ENCODE data around the gene MYH10.
"Not testable (repeated sequence)": the region's sequence is repeated elsewhere in the genome, so short reads cannot be mapped to it uniquely, and the experiment has no call there.

MYH10 gene

DNA sequence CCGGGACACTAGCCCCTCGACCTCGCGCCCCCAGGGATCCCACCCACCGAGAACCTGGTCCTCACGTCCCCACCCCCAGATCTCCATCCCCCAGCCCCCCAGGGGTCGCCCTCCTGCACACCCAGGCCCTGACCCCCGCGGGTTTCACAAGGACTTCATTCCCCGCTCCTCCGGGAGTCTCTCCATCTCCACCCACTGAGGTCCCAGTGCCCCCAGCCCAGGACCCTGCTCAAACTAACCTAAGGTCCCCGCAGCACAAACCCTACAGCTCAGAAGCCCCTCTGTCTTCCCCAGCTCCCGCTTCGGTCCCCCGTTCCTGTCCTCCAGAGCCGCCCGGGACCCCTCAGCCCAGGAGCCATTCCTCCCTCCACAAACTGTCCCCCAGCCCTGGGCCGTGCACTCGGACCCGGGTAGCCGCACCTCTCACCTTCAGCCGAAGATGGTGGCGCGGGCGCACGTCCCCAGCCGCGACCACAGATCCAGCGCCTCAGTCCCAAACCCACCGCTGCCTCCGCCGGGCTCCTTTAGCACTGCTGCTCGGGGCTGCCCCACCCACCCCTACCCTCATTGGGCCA, at the start of gene MYH10:
MYH10 (minus strand) TSS at position 499 of the 575 bp plus-strand sequence. CDS start 7,479 bp downstream, outside the sequence.
- no peak for DNase-seq

DNA sequence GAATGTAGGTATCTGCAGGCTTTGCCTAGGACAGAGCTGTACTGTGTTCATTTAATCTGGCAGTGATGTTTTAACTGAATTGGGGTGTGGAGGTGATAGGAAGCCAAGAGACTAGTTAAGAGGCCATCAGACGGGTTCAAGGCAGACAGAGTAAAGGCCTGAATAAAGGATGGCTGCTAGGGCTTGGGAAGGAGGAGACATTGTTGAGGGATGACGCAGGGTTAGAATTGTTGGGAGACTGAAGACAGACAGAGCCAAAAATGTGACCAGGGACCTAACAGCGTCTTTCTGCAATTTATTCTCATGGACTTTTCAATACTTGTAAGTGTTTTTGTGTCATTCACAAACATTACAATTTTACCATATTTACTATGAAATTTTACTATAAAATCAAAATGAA, 48.6 kb upstream of the MYH10 start:
- DNase-seq: no peak

DNA sequence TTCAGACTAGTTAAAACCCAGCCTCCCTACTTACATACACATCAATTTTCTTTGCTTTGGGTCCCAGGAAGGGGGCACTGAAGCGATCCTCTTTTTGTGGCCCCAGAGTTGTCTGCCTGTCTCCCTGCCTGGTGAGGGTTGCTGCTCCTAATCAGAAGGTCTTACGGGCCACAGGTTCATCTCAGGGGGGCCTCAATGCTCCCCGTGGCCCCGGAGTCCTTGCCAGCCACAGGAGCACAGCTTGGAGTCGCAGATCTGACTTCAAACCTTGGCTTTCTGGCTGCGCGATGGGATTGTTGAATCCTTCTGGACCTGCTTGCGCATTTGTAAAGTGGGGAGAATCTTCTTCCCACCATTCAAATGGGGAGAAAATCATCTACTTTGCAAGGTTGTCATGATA, 44.8 kb upstream of the MYH10 start:
- DNase-seq: no peak

DNA sequence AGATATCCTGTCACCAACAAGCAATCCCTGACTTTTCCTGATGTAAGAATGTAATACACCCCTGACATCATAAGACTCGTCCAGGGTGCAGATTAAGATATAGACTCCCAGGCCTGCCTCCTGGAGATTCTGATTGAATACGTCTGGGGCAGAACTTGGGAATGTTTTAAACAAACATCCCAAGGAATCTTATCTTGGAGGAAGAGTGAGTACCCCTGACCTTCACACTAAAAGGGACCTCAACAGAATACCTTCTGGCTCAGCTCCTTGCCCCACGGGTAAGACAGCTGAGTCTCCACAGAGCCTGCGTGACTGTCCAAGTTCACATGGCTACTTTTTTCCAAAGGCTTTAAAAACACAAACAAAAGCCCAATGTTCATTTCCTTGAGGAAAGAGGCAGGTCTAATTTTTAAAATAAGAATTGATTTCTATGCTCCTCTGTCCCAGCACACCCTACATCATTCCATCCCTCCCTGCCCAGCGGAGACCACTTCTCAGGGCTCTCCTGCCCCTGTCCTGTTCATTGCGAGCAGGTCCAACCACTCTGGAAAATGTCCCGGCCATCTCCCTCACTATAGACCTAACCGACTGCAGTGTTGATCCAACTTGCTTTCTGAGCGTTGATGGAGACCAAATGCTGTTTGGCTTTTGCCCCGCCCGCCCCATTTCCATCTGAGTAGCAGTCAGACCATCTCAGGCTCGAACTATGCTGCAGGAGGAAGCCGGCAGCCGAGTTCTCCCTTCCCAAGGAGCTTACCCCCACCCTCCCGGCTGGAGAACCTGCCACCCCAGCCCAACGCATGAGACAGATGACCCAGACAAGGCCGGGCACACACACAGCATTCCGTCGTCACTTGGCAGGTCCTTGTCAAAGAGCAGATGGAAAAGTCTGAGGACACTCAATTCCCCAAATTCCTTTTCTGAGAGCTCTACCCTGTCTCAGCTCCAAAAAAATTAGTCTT, 44.1 kb upstream of the MYH10 start:
- DNase-seq: no peak

DNA sequence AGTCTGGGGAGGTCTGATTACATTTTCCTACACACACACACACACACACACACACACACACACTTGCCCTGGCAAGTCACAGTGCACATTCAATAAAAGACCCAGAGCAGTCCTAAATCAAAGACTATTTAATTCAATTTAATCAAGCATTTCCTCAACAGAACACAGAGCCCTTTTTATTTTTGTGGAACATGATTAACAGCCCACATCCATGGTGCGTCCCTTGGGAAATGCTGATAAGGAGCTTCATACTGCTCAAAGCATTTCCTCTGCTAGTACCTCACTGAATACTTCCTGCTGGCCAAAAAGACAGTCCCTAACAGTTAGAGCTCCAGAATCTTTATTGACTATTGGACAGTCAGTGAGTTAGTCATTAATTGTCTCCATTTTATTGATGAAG, 43.1 kb upstream of the MYH10 start:
- no peak for DNase-seq

DNA sequence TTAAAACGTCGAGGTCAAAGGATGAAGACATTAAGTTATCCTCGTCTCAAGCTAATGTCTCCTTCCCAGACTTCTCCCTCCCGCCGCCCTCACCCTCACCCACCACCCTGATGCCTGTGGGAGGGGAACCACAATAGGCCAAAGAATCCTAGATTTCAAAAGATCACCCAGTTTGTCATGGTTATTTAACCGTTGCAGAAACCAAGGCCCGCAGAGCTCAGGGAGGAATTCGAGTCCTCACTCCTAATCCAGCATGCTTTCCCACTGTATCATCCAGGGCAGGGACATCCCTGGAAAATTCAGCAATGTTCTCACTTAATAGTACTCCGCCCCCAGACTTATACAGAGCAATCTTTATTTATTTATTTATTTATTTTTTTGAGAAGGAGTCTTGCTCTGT, 41.8 kb upstream of the MYH10 start:
- no peak for DNase-seq

DNA sequence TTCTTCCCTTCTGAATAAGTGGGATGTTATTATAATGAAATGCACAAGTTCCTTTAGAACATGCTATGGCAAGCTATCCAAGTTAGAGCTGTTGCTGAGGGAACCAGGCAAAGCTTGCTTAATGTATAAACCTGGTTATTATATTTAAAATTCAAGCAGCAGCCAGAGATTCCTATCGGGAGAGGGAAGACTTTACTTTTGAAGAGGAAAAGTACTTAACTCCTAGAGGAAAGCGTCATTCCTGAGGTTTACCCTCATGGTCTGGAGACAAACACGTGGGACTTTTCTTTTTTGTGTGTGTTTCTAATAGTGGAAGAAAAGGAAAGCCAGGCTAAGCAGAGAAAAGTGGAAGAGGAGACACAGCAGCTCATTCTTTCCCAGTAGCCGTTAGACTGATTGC, 39.9 kb upstream of the MYH10 start:
- DNase-seq: no peak

DNA sequence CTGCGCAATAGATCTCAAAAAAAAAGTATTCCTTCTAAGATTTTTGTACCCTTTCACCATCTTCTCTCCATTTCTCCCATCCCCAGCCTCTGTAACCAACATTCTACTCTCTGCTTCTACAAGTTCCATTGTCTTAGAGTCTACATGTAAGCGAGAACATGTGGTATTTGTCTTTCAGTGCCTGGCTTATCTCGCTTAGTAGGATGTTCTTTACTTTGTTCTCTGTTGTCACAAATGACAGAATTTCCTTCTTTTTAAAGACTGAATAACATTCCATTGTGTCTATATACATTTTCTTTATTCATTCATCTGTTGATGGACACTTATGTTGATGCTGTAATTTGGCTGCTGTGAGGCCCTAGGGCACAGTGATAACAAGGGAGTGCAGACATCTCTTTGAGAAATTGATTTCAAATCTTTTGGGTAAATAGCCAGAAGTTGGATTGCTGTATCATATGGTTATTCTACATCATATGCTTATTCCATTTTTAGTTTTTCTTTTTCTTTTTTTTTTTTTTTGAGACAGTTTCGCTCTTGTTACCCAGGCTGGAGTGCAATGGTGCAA, 37.7 kb upstream of the MYH10 start:
- DNase-seq: no peak

DNA sequence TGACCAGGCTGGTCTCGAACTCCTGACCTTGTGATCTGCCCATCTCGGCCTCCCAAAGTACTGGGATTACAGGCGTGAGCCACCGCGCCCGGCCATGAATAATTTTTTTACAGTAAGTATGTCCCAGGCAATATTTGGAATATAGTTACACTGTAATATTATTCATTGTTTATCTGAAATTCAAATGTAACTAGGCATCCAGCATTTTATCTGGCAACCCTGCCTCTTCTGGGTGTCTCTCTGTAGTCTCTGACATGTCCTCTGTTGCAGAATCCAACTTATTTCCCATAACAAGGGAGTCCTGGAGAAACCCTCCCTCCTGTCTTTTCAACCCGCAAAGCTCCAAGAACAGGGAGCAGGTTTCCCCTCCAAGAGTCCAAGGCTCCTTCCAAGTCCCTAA, 36.9 kb upstream of the MYH10 start:
- no peak for DNase-seq

DNA sequence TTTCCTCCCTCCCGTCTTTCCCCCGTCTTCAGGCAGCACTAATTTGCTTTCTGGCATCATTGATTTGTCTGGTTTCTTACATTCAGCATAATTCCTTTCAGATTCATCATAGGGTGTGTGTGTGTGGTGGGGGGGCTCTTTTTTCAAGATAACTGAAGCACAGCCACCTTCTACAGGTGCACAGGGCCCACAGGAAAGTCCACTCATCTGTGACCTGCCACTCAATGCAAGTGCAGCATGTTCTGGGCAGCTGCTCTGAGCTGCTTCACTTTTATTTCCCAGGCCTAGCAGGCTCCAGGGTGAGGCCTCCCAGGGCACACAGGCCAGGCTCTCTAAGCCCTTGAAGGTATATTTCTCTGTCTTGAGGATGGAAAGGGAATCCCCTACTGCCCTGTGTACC, 35.2 kb upstream of the MYH10 start:
- no peak for DNase-seq

DNA sequence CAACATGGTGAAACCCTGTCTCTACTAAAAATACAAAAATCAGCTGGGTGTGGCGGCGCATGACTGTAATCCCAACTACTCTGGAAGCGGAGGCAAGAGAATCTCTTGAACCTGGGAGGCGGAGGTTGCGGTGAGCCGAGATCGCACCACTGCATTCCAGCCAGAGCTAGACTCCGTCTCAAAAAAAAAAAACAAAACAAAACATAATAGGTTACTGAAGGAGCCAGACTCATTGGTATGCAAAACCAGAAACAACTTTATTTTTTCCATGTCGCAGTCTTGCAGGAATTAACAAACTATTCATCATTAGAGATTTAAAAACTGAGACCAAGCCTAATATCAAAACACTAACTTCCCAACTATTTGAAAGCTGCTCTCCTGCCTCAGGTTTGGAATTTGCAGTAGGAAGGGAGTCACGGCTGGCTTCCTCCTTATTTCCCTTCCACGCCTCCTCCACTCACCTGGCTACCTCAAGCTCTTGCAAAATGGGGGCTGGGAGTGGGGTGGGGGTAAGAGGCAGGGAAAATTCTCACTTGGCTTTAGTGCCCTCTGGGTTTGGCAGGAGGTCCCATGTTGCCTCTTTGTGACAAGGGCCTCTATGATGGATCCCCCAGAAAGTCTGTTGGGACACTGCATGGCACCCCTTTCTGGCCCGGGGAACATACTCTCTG, 34.1 kb upstream of the MYH10 start:
- no peak for DNase-seq

DNA sequence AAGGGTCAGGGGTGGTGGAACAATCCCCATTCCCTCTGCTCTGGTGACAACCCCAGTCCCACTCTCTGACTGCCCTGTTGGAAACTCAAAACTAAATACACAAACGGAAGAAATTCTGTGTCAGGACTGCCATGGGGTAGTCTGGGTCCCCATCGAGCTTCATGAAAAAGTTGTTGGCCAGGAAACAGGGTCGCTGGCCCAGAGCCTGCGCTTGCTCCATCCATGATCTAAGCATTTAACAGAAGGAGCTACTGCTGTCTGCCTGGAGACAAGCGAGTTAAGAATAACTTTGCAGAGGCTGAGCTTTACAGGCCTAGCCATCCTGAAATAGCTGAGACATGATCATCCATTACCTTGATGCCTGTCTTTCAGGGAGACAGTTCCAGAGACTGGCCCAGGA, 32.4 kb upstream of the MYH10 start:
- no peak for DNase-seq

DNA sequence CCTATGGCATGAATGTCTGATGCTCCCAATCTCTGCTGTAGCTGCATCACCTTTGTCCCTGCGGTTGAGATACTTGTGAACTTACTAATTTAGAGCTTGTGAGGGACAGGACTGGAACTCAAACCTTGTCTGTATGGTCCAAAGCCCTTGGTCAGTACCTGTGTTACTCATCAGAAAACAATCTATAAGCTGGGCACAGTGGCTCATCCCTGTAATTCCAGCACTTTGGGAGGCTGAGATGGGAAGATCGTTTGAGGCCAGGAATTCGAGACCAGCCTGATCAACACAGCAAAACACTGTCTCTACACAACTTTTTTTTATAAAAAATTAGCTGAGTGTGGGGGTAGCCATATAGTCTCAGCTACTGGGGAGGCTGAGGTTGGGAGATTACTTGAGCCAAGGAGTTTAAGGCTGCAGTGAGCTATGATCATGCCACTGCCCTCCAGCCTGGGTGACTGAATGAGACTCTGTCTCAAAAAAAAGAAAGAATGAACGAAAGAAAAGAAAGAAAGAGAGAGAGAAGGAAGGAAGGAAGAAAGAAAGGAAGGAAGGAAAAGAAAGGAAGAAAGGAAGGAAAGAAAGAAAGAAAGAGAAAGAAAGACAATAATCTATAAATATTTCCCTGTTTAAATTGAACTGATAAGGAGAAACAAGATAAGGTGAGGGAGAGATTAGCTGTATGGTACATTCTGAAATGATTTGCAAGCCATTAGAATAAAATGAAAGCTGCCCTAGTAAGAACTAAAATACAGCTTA, 31.7 kb upstream of the MYH10 start:
- DNase-seq: no peak

DNA sequence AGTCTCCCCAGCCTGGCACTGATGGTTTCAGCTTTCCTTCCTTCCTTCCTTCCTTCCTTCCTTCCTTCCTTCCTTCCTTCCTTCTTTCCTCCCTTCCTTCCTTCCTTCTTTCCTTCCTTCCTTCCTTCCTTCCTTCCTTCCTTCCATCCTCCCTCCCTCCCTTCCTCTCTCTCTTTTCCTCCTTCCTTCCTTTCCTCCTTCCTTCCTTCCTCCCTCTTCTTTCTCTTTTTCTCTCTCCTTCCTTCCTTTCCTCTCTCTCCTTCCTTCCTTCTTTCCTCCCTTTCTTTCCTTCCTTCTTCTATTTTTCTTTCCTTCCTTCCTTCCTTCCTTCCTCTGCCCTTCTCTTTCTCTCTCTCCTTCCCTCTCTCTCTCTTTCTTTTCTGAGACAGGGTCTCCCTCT, 30.2 kb upstream of the MYH10 start:
- not testable (repeated sequence) for DNase-seq

DNA sequence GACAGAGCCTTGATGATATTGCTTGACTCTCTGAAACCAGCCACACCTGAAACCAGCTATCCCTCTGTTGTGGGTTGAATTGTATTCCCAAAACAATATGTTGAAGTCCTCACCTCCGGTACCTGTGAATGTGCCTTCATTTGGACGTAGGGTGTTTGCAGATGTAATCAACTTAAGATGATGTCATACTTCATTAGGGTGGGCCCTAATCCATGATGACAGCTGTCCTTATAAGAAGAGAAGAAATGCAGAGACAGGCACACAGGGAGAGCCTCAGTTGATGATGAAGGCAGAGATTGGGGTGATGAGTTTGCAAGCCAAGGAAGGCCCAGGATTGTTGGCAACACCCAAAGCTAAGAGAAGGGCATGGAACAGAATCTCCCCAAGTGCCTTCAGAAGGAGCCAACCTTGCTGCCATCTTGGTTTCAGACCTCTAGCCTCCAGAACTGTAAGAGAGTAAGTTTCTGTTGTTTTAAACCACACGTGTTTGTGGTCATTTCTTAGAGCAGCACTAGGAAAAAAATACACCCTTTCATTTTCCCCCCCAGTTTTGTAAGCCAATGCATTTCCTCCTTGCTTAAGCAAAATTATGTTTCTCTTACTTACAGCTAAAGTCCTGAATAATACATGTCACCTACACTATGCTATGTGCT, 29.4 kb upstream of the MYH10 start:
- DNase-seq: no peak

DNA sequence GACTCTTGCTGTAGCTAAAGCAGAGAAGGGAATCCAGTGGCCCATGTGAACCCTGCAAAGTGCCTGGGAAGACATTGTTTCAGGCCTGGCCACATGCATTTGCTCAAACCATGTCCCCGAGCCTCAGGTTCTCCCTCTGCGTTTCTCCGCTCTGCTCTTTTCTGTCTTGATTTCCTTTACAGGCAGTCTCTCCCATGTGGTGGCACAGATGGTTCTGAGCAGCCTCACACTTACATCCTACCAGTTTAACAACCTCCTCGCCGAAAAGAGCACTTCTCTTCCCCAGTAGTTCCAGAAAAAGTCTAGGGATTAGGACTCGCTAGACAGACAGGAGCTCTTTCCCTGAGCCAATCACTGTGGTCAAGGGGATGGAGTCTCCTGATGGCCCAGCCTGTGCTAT, 28.3 kb upstream of the MYH10 start:
- no peak for DNase-seq

DNA sequence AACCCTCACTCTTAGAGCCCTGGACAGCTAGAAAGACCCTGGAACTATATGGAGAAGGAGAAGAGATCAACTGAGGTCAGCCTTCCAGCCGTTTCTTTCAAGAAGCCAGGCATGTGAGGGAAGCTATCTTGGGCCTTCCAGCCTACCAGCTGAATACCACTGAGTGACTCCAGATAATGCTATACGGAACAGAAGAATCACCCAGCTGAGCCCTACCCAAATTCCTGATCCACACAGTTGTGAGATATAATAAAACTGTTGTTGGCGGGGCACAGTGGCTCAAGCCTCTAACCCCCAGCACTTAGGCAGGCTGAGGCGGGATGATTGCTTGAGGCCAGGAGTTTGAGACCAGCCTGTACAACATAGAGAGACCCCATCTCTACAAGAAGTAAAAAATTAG, 26.2 kb upstream of the MYH10 start:
- DNase-seq: no peak

DNA sequence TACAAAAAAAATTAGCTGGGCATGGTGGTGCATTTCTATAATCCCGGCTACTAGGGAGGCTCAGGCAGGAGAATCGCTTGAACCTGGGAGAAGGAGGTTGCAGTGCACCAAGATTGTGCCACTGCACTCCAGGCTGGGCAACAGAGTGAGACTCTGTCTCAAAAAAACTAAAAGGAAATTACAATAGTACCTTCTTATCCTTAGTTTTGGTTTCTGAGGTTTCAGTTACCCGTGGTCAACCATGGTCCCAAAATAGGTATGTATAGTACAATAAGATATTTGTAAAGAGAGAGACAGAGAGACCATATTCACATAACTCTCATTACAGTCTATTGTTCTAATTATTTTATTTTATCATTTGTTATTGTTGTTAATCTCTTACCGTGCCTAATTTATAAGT, 24.3 kb upstream of the MYH10 start:
- DNase-seq: no peak

DNA sequence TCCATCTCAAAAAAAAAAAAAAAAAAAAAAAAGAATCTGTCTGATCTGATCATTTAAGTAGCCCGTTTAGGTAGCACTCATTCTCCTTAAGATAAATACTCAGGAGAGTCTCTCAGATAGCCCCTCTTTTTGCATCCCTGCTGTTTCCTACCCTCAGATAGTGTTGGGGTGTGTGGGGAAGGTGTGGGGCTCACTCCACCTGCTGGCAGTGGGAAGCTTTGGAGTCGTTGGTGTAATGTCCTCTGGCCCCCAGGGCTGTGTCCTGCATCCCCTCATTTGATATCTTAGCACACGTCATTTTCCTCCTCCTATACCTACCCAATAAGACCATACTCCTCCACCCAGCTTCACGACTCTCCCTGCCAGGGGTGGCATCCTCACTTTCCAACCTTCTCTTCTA, 20.5 kb upstream of the MYH10 start:
- DNase-seq: no peak

DNA sequence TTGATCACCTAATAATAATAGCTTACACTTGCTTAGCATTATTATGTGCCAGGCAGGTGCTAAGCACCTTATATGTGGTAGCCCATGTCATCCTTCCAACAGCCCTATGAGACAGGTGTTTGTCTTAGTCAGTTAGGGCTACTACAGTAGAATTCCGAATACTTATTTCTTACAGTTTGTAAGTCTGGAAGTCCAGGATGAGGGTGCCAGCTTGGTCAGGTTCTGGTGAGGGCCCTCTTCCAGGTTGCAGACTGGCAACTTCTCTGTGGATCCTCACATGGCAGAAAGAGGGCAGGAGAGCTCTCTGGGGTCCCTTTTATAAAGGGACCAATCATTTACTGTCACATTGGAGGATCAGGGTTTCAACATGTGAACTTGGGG, 19.6 kb upstream of the MYH10 start:
- no peak for DNase-seq

DNA sequence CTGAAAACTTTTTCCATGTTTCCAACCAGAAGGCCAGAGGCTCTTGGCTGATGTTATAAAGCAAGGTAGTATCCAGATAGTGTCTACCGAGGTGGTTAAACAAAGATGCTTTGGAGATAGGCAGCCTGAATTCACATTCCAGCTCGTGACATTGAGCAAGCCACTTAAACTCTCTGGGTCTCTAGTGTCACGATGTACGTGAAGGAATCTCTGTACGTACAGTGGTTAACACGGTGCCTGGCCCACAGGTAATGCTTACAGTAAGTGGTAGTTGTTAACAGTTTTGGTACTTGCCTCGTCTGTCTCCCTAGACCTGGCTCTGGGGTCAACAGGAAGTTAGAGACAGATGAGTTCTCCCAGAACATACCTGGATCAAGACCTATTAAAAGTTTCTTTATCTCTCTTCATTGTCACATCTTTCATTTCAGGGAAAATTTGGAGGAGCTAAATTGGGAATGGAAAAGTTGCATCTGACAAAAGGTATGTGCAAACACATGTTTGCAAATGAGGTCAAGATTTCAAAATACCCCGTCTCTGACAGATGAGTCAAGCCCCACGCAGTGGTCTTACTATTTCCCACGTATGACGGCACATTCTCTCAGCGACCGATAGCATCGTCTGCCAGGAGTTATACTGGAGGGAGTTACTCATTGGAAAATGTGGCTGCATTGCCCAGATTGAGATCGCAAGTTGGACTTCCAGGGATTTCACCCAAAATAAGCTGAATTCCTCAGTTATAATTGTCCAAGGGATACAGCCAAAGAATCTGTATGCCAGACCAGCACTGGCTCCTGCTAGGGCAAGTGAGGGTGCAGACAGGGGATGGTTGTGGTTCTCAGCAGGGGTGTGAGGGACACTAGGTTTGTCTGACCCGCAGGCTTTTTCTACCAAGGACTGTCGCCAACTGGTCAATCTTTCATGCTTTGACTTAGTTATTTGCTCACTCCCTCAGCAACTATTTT, 18.9 kb upstream of the MYH10 start:
- no peak for DNase-seq

Data from GDM1 (cell line).